H1 (cell line): ENCODE data around the gene PFN3. TPM values are rescaled to one million over a fixed set of nuclear protein-coding genes. Genes with fewer than 3 reads are reported as not detected.

ENCODE experiments used
- BACH1 ChIP-seq: IDR thresholded peaks from 2 replicates; pipeline ENCODE4 v1.6.1; 2012; ENCODE audit warnings: low read length, improper control_type of control experiment
- CHD2 ChIP-seq: IDR thresholded peaks from 2 replicates; pipeline ENCODE4 v1.6.1; 2012; ENCODE audit warnings: low read length, improper control_type of control experiment
- EZH2 ChIP-seq: fragments of 200-600 bp; sonication (generic); IDR thresholded peaks from 2 replicates; pipeline ENCODE4 v1.7.1; 2012; ENCODE audit warnings: low read depth, mild to moderate bottlenecking, moderate library complexity, low read length, inconsistent platforms; ENCODE audit not compliant: severe bottlenecking
- FOSL1 ChIP-seq: IDR thresholded peaks from 2 replicates; pipeline ENCODE4 v1.6.1; 2011; ENCODE audit warnings: mild to moderate bottlenecking, low read depth, low read length, moderate library complexity; ENCODE audit not compliant: insufficient read depth
- GTF2F1 ChIP-seq: IDR thresholded peaks from 2 replicates; pipeline ENCODE4 v1.6.1; 2012; ENCODE audit warnings: low read depth, low read length, improper control_type of control experiment, borderline replicate concordance
- HDAC6 ChIP-seq: IDR thresholded peaks from one replicate; pipeline ENCODE4 v1.7.1; 2012; ENCODE audit warnings: low read depth, mild to moderate bottlenecking, inconsistent platforms, low read length, moderate library complexity
- JUND ChIP-seq: IDR thresholded peaks from 2 replicates; pipeline ENCODE4 v1.6.1; 2011; ENCODE audit warnings: mild to moderate bottlenecking, improper control_type of control experiment, low read length
- KDM1A ChIP-seq: fragments of 200-600, 300-600 bp; sonication (generic); IDR thresholded peaks from 2 replicates; pipeline ENCODE4 v1.7.1; 2016; ENCODE audit warnings: mild to moderate bottlenecking, low read length, borderline replicate concordance
- KDM5A ChIP-seq: fragments of 200-600 bp; IDR thresholded peaks from 2 replicates; pipeline ENCODE4 v1.7.1; 2012; ENCODE audit warnings: mild to moderate bottlenecking, low read length, inconsistent platforms, mixed read lengths
- MAFK ChIP-seq: IDR thresholded peaks from 2 replicates; pipeline ENCODE4 v1.6.1; 2012; ENCODE audit warnings: low read depth, mild to moderate bottlenecking, improper control_type of control experiment, low read length
- NRF1 ChIP-seq: IDR thresholded peaks from 2 replicates; pipeline ENCODE4 v1.6.1; 2011; ENCODE audit warnings: mild to moderate bottlenecking, low read depth, low read length, improper control_type of control experiment
- POLR2AphosphoS5 ChIP-seq: IDR thresholded peaks from 2 replicates; pipeline ENCODE4 v1.6.1; 2011; ENCODE audit warnings: low read depth, low read length
- RBBP5 ChIP-seq: IDR thresholded peaks from 2 replicates; pipeline ENCODE4 v1.7.1; 2012; ENCODE audit warnings: low read depth, mild to moderate bottlenecking, inconsistent platforms, low read length, moderate library complexity, borderline replicate concordance
- RNF2 ChIP-seq: fragments of 200-900, 300-1000 bp; sonication (generic); IDR thresholded peaks from 2 replicates; pipeline ENCODE4 v1.7.1; 2016; ENCODE audit warnings: borderline replicate concordance, low read depth, mild to moderate bottlenecking, antibody characterized with exemption, low read length; ENCODE audit not compliant: poor library complexity, severe bottlenecking; ENCODE audit errors: missing control alignments
- RXRA ChIP-seq: IDR thresholded peaks from 2 replicates; pipeline ENCODE4 v1.6.1; 2011; ENCODE audit warnings: low read depth, mild to moderate bottlenecking, low read length, moderate library complexity; ENCODE audit not compliant: insufficient read depth
- SAP30 ChIP-seq: fragments of 300-600 bp; sonication (generic); IDR thresholded peaks from 2 replicates; pipeline ENCODE4 v1.7.1; 2012; ENCODE audit warnings: low read length, moderate library complexity, mild to moderate bottlenecking, inconsistent platforms; ENCODE audit not compliant: insufficient read depth, insufficient replicate concordance
- SIX5 ChIP-seq: IDR thresholded peaks from 2 replicates; pipeline ENCODE4 v1.6.1; 2011; ENCODE audit warnings: mild to moderate bottlenecking, low read depth, low read length
- SP1 ChIP-seq: IDR thresholded peaks from 2 replicates; pipeline ENCODE4 v1.6.1; 2011; ENCODE audit warnings: low read depth, low read length
- SUZ12 ChIP-seq: fragments of 200-600 bp; sonication (generic); IDR thresholded peaks from 2 replicates; pipeline ENCODE4 v1.6.1; 2012; ENCODE audit warnings: mild to moderate bottlenecking, inconsistent platforms, low read length, moderate library complexity, mixed read lengths
- TEAD4 ChIP-seq: IDR thresholded peaks from 2 replicates; pipeline ENCODE4 v1.6.1; 2012; ENCODE audit warnings: low read depth, low read length, inconsistent platforms, mixed read lengths
- YY1 ChIP-seq: IDR thresholded peaks from 2 replicates; pipeline ENCODE4 v1.6.1; 2011; ENCODE audit warnings: low read depth, mild to moderate bottlenecking, low read length
- polyA plus RNA-seq, 7 experiments: library from polyadenylated mRNA; depleted of rRNA in 3 of 7; stranded (reverse) in 5 of 7; unstranded in 2 of 7; fragments of >200 nt in 5 of 7; fragments of 200-250 nt in 2 of 7; gene quantifications; 1 replicate in 5 of 7; 2 replicates in 1 of 7; 4 replicates in 1 of 7; pipeline versions ENCODE4 v1.2.1 to v1.2.3, GENCODE V29; 2011 to 2013; ENCODE audit warnings: missing spikeins in 2 of 7, mixed read lengths in 2 of 7
- total RNA-seq: library from RNA; stranded (reverse); fragmentation: NEBNext Ultra II Directional; extraction: Animal tissue kit (Norgen Biotek cat#: 25700); gene quantifications from 2 replicates; pipeline ENCODE4 v1.2.1, GENCODE V29; 2021
- TF ChIP-seq, protein P1 (sequence below): IDR thresholded peaks from 2 replicates; pipeline ENCODE4 v1.6.1; 2011; ENCODE audit warnings: low read length, improper control_type of control experiment
- TF ChIP-seq, protein P2 (sequence below): IDR thresholded peaks from 2 replicates; pipeline ENCODE4 v1.6.1; 2011; ENCODE audit warnings: low read depth, mild to moderate bottlenecking, low read length; ENCODE audit not compliant: insufficient read depth

Gene PFN3
- total and polyA plus RNA-seq, 2 of the 8 experiments (the other 6 are each of a cell fraction or from before 2014, with no cell fraction given): not detected

DNA sequence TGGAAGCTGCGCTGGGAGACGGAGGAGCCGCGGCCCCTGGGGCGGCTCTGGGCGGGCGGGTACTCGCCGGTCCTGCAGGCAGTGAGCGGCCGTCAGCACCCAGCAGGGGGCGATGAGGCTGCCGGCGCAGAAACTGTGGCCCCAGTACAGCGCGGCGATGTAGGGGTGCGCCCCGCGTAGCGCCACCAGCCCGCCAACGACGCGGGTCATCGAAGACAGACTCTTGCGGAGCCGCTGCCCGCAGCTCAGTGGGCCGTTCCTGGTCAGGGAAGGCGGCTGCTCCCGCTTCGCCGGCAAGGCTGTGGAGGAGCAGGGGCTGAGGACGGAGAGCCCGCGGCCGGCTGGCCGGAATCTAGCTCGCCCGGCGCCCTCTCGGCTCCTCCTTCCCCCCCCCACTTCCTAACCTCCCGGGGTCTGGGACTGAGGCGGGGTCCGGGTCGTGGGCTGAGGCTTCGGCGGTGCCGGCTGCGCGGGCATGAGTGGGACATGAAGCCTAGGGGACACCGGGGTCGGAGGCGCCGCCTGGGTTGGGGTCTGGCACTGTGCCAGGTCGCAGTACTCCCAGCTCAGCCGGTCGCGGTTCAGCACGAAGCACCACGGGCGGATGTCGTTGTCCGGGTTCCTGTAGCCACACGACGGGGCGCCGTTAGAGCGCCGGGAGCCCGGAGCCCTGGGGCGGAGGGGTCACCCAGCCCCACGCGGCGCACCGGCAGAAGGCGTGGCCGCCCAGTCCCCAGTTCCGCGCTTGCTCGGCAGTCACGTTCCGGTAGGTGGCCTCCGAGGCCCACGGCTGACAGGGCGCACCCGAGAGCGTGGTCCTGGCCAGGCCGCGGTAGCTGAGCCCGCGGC, 3.6 kb upstream of the PFN3 start (continued):
- TF ChIP-seq GTF2F1 (no peak), CHD2 (no peak), TEAD4 (no peak), SUZ12 (peak; percentile 67; the same call in 1 of the 2 replicates), SAP30 (no peak), JUND (no peak), HDAC6 (no peak), NRF1 (no peak), YY1 (peak; percentile 23; the same call in 1 of the 2 replicates), RNF2 (no peak), RBBP5 (0 out of 2 replicates have a peak, but pooled peaks have one; percentile 23), POLR2AphosphoS5 (no peak), KDM1A (no peak), SIX5 (no peak), RXRA (no peak), KDM5A (no peak), MAFK (no peak), EZH2 (peak; percentile 48), BACH1 (no peak), FOSL1 (no peak), SP1 (no peak)
- TF ChIP-seq, protein P1, sequence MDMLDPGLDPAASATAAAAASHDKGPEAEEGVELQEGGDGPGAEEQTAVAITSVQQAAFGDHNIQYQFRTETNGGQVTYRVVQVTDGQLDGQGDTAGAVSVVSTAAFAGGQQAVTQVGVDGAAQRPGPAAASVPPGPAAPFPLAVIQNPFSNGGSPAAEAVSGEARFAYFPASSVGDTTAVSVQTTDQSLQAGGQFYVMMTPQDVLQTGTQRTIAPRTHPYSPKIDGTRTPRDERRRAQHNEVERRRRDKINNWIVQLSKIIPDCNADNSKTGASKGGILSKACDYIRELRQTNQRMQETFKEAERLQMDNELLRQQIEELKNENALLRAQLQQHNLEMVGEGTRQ: no peak
- TF ChIP-seq, protein P2, sequence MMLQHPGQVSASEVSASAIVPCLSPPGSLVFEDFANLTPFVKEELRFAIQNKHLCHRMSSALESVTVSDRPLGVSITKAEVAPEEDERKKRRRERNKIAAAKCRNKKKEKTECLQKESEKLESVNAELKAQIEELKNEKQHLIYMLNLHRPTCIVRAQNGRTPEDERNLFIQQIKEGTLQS: no peak
